ENCODE measurements around the gene HPGDS.
"Not testable (repeated sequence)": the region's sequence is repeated elsewhere in the genome, so short reads cannot be mapped to it uniquely, and the experiment has no call there.

HPGDS gene

GRCh38 chr4:94325835-94326234 lies 16.8 kb downstream of the HPGDS start:
- DNase-seq (ENCODE audit: low read depth in 2 of 2) = no peak

GRCh38 chr4:94319927-94320326 lies 22.7 kb downstream of the HPGDS start:
- not testable (repeated sequence) for DNase-seq (ENCODE audit: low read depth in 2 of 2)

GRCh38 chr4:94307231-94307871 lies 35.3 kb downstream of the HPGDS start:
- DNase-seq (ENCODE audit: low read depth in 2 of 2) = no peak

- no peak for DNase-seq (ENCODE audit: low read depth in 2 of 2)
These were observed 35.9 kb downstream of the HPGDS start for GRCh38 chr4:94306713-94307112.

GRCh38 chr4:94305466-94306225 lies 37.0 kb downstream of the HPGDS start:
- DNase-seq (ENCODE audit: low read depth in 2 of 2) = no peak

GRCh38 chr4:94304365-94304971 lies 38.2 kb downstream of the HPGDS start:
- no peak for DNase-seq (ENCODE audit: low read depth in 2 of 2)

- no peak for DNase-seq (ENCODE audit: low read depth in 2 of 2)
These were observed 40.4 kb downstream of the HPGDS start for GRCh38 chr4:94302191-94302590.

- DNase-seq (ENCODE audit: low read depth in 2 of 2) = no peak
These were observed 43.8 kb downstream of the HPGDS start for GRCh38 chr4:94298725-94299252.

GRCh38 chr4:94295473-94295872 lies 47.2 kb downstream of the HPGDS start:
- not testable (repeated sequence) for DNase-seq (ENCODE audit: low read depth in 2 of 2)

GRCh38 chr4:94293981-94294380 lies 48.7 kb downstream of the HPGDS start:
- DNase-seq (ENCODE audit: low read depth in 2 of 2) = not testable (repeated sequence)

GRCh38 chr4:94290245-94290644 lies 52.4 kb downstream of the HPGDS start:
- no peak for DNase-seq (ENCODE audit: low read depth in 2 of 2)

- DNase-seq (ENCODE audit: low read depth in 2 of 2) = no peak
These were observed 57.0 kb downstream of the HPGDS start for GRCh38 chr4:94285666-94286065.

- DNase-seq (ENCODE audit: low read depth in 2 of 2) = no peak
These were observed 57.7 kb downstream of the HPGDS start for GRCh38 chr4:94284889-94285288.

GRCh38 chr4:94278781-94279180 lies 63.9 kb downstream of the HPGDS start:
- DNase-seq (ENCODE audit: low read depth in 2 of 2) = no peak

- DNase-seq (ENCODE audit: low read depth in 2 of 2) = no peak
These were observed 65.1 kb downstream of the HPGDS start for GRCh38 chr4:94277534-94277933.

GRCh38 chr4:94276204-94276603 lies 66.4 kb downstream of the HPGDS start:
- DNase-seq (ENCODE audit: low read depth in 2 of 2) = no peak

- no peak for DNase-seq (ENCODE audit: low read depth in 2 of 2)
These were observed 67.7 kb downstream of the HPGDS start for GRCh38 chr4:94274912-94275311.

- DNase-seq (ENCODE audit: low read depth in 2 of 2) = no peak
These were observed 71.4 kb downstream of the HPGDS start for GRCh38 chr4:94271248-94271647.

GRCh38 chr4:94267037-94267436 lies 75.6 kb downstream of the HPGDS start:
- DNase-seq (ENCODE audit: low read depth in 2 of 2) = no peak

- no peak for DNase-seq (ENCODE audit: low read depth in 2 of 2)
These were observed 80.2 kb downstream of the HPGDS start for GRCh38 chr4:94262163-94263016.

- no peak for DNase-seq (ENCODE audit: low read depth in 2 of 2)
These were observed 85.8 kb downstream of the HPGDS start for GRCh38 chr4:94256828-94257227.
